ENCODE results near the gene CAMTA2. TPM values are rescaled to one million over a fixed set of nuclear protein-coding genes. Genes with fewer than 3 reads are reported as not detected.
A peak's percentile ranks its signal among the peaks of the same experiment; 100 is the strongest.

The CAMTA2 gene
- total RNA-seq, 4 donors from 2014 or later: 15.3 to 46.2 (median 22.5) TPM

DNA sequence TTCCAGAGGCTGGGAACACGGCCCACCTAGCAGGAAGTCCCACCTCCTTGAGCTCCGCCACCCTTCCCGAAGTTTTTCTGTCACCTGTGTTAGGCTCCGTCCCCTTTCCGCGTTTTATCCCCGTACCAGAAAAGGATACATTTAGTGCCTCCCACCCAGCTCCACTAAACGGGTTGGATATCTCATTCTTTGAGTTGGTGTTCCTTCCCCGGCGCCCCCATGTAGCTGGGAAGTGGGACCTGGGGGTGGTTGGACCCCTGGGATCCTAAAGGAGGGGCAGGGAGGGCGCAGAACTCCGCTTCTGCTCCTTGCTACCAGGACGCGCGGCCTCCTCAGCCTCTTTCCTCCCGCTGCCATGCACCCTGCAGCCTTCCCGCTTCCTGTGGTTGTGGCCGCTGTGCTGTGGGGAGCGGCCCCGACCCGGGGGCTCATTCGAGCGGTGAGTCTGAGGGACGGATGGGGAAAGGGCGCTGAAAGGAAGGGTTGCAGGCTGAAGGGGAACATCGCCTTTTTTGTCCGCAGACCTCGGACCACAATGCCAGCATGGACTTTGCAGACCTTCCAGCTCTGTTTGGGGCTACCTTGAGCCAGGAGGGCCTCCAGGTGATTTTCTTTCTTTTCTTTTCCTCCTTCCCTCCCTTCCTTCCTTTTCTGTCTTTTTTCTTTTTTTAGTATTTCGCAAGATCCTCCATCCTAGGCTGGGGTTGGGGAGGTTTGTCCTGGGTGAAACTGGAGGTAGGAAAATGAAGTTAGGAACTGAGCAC, 46.7 kb downstream of the CAMTA2 start:
- no peak for TF ChIP-seq EP300 (IDR thresholded peaks at IDR 0.05)
- no peak for TF ChIP-seq POLR2A (IDR thresholded peaks at IDR 0.05)
- TF ChIP-seq, protein P1, sequence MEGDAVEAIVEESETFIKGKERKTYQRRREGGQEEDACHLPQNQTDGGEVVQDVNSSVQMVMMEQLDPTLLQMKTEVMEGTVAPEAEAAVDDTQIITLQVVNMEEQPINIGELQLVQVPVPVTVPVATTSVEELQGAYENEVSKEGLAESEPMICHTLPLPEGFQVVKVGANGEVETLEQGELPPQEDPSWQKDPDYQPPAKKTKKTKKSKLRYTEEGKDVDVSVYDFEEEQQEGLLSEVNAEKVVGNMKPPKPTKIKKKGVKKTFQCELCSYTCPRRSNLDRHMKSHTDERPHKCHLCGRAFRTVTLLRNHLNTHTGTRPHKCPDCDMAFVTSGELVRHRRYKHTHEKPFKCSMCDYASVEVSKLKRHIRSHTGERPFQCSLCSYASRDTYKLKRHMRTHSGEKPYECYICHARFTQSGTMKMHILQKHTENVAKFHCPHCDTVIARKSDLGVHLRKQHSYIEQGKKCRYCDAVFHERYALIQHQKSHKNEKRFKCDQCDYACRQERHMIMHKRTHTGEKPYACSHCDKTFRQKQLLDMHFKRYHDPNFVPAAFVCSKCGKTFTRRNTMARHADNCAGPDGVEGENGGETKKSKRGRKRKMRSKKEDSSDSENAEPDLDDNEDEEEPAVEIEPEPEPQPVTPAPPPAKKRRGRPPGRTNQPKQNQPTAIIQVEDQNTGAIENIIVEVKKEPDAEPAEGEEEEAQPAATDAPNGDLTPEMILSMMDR (IDR thresholded peaks at IDR 0.05): no peak
- H3K36me3 ChIP-seq: peaks cover 0 to 69% (median 4%) of the 10 kb centered on the region in 3 donors
- H3K4me1 ChIP-seq: peaks cover 0 to 65% (median 36%) of the 10 kb centered on the region in 4 donors
- H3K27ac ChIP-seq: peak overlapping the region; percentile 82 to 96 (median 90)
- no peaks in the 10 kb centered on the region for H3K27me3 ChIP-seq
- WGBS, 2 donors: 1 to 2% methylated on average over 29 of the region's 29 CpGs
- H3K9me3 ChIP-seq: no peaks in the 10 kb centered on the region
- peak overlapping the region; percentile 55 to 82 (median 68) for H3K4me3 ChIP-seq
- peak in 1 of 2 donors; percentile 53 for DNase-seq (ENCODE audit: low spot score in 2 of 2)

DNA sequence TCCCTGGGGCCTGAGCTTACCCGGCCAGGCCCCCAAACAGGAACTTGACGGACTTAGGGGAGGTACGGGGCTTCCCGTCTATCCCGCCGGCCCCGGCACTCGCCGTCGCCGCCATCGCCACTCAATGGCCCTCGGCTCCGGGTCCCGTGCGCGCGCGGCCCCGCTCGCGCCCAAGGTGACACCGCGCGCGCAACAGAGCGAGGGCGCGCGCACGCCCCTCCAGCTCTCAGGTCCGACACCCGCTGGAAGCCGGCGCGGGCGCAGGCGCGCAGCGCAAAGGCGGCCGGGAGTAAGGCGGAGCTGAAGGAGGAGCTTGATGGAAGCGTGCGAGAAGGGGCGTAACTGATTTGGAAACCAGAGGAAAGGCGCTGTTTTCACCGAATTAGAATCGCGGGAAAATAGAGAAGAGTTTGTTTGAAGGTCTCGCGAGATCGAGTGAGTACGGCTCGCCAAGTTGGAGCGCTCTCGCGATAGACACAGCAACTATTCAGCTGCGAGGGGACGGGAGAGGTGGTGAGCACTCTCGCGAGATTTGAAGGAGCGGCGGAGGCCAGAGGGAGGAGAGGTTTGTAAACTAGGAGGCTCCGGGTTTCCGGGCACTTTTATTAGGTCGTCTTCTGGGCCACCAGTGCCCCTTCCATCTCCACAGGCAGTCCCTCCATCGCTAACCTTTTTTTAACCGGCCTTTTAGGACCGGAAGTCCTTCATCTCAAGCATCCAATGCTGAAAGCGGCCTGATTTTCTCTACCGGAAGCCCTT, 47.5 kb downstream of the CAMTA2 start, which contains the start of the genes RNF167 and SLC25A11:
Gene RNF167 (plus strand): TSS at position 473 of the 759 bp plus-strand sequence. CDS start 642 bp downstream, outside the sequence.
Gene SLC25A11 (minus strand): TSS at position 251 of the 759 bp plus-strand sequence. CDS start 136 bp downstream, at position 115.
- 0% methylated on average over 50 to 72 of the region's 72 CpGs for WGBS, 2 donors
- Histone ChIP-seq H3K4me3 (peak within 1 kb of the TSS; percentile 55 to 82 (median 68)), H3K27me3 (no peaks in the 10 kb centered on the region), H3K9me3 (no peaks in the 10 kb centered on the region), H3K4me1 (peaks cover 0 to 57% (median 28%) of the 10 kb centered on the region in 4 donors), H3K36me3 (peaks cover 0 to 66% (median 4%) of the 10 kb centered on the region in 3 donors), H3K27ac (peak within 1 kb of the TSS; percentile 82 to 96 (median 90))
- DNase-seq (ENCODE audit: low spot score in 2 of 2): peak; percentile 89 to 96
- TF ChIP-seq, protein P1 (IDR thresholded peaks at IDR 0.05): peak in 1 of 5 experiments; percentile 59
- TF ChIP-seq EP300 (IDR thresholded peaks at IDR 0.05): peak in 1 of 2 donors; percentile 75
- TF ChIP-seq POLR2A (IDR thresholded peaks at IDR 0.05): peak; percentile 28 to 74

DNA sequence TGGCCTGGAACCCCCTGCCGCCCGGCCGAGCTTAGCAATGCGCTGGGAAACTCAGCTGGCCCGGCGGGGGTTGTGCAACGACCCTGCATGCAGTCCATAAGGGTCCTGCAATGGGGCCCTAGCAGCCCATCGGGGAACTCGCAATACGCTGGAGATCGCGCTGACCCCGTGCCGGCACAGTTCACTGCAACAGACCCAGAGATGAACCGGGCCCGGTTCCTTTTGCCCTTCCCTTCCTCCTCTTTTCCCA, 48.0 kb downstream of the CAMTA2 start:
- H3K4me3 ChIP-seq: peak overlapping the region; percentile 55 to 82 (median 68)
- H3K4me1 ChIP-seq: peaks cover 0 to 55% (median 24%) of the 10 kb centered on the region in 4 donors
- H3K9me3 ChIP-seq: no peaks in the 10 kb centered on the region
- H3K27me3 ChIP-seq: no peaks in the 10 kb centered on the region
- H3K27ac ChIP-seq: peak overlapping the region; percentile 82 to 96 (median 90)
- peaks cover 0 to 61% (median 4%) of the 10 kb centered on the region in 3 donors for H3K36me3 ChIP-seq
- no peak for TF ChIP-seq EP300 (IDR thresholded peaks at IDR 0.05)
- no peak for TF ChIP-seq POLR2A (IDR thresholded peaks at IDR 0.05)
- TF ChIP-seq, protein P1 (IDR thresholded peaks at IDR 0.05): no peak
- 0% methylated on average over 16 of the region's 16 CpGs; no CpG with 5 or more reads in 1 of the 2 donors for WGBS, 2 donors
- no peak for DNase-seq (ENCODE audit: low spot score in 2 of 2)

DNA sequence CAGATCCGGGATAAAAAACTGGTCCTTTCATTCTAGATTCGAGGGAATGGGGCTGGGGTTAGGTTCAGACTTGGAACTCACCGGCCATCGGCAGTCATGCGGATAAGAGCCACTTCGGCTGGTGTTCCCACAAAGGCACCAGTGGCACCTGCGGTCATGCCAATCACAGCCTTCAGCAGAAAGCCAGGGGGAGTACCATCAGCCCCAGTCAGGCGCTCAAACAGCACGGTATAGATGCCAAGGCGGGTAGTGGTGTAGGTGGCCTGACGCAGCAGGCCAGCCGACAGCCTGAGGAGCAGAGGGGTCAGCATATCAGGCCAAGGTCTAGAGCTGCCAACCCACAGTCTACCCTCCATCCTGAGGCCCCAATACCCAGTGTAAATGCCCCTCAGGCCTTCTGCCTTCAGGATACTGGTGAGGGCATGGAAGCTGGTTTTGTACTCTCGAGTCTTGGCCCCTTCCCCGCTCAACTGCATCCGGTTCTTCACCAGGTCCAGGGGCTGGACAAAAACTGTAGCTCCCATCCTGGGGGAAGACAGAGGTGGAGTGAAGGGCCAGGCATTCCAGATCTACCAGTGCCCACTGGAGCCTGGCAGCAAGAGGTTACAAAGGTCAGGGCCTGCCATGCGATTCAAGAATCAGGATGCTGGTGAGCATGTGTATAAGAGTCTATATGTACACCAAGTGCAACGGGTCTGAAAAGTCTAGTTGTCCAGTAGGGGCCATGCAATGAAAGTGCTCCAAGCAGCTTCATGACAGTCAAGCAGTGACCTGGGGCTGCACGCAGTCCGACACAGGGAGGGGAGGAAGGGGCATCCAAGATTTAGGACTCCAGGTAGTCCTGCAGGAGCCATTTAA, 48.6 kb downstream of the CAMTA2 start:
- H3K27ac ChIP-seq: peak overlapping the region; percentile 82 to 96 (median 90)
- no peaks in the 10 kb centered on the region for H3K27me3 ChIP-seq
- peak overlapping the region; percentile 55 to 82 (median 68) for H3K4me3 ChIP-seq
- WGBS, 2 donors: 50 to 58% methylated on average over 14 to 19 of the region's 19 CpGs
- TF ChIP-seq POLR2A (IDR thresholded peaks at IDR 0.05): no peak
- H3K4me1 ChIP-seq: peaks cover 0 to 55% (median 25%) of the 10 kb centered on the region in 4 donors
- DNase-seq (ENCODE audit: low spot score in 2 of 2): no peak
- peaks cover 0 to 55% (median 4%) of the 10 kb centered on the region in 3 donors for H3K36me3 ChIP-seq
- no peaks in the 10 kb centered on the region for H3K9me3 ChIP-seq

DNA sequence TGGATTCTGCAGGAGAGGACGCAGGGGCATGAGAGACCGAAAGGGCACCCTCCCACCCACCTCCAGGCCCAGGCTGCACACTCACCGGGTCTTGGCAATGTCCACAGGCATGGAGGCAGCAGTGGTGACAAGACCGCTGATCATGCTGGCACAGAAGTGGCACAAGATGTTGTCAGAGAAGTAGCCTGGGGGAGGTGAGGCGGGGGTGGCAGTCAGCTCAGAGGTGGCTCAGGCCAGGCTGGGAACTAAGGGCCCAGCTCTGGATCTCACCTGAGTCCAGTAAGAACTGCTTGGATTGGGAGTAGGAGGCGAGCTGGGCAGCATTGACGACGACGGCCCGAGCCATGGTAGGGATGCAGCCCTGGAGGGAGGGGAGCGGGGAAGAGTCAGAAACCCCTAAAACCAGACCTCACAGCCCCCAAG, 49.4 kb downstream of the CAMTA2 start:
- peaks cover 0 to 47% (median 4%) of the 10 kb centered on the region in 3 donors for H3K36me3 ChIP-seq
- TF ChIP-seq EP300 (IDR thresholded peaks at IDR 0.05) (no peak), POLR2A (IDR thresholded peaks at IDR 0.05) (no peak)
- TF ChIP-seq, protein P1 (IDR thresholded peaks at IDR 0.05): no peak
- H3K27me3 ChIP-seq: no peaks in the 10 kb centered on the region
- H3K4me1 ChIP-seq: peaks cover 0 to 55% (median 26%) of the 10 kb centered on the region in 4 donors
- H3K27ac ChIP-seq: no peak overlapping the region
- no peaks in the 10 kb centered on the region for H3K9me3 ChIP-seq
- WGBS, 2 donors: 91% methylated on average over 11 of the region's 11 CpGs
- H3K4me3 ChIP-seq: no peak overlapping the region
- DNase-seq (ENCODE audit: low spot score in 2 of 2): no peak

Measured in tibial nerve (tissue), 4 donors.